Choroid plexus epithelial cell (primary cell): ENCODE measurements around the gene TXN.

Experiments
- DNase-seq: peaks from one replicate; pipeline ENCODE4 v3.0.0-alpha.2; 2010; ENCODE audit warnings: low read depth
- H3K4me3 ChIP-seq: 2 replicates; pipeline ENCODE4 v1.5.1; 2011; ENCODE audit warnings: low read depth, mild to moderate bottlenecking, control low read depth, low read length, moderate library complexity
- CTCF ChIP-seq: conservative IDR thresholded peaks from 2 replicates; pipeline ENCODE4 v1.5.1; 2011; ENCODE audit warnings: low read depth, mild to moderate bottlenecking, control low read depth, inconsistent platforms, low read length, moderate library complexity

Gene TXN

GRCh38 chr9:110256380-110257096, at the start of gene TXN:
TXN (minus strand) TSS chr9:110256507; CDS start chr9:110256435, 72 bp downstream.
- no peak for TF ChIP-seq CTCF
- peak; percentile 92 for DNase-seq
- H3K4me3 ChIP-seq, result peak within 1 kb of the TSS; percentile 89

- H3K4me3 ChIP-seq, result no peak overlapping the region
- no peak for TF ChIP-seq CTCF
- peak; percentile 83 for DNase-seq
These were observed 46.8 kb upstream of the TXN start for GRCh38 chr9:110303133-110303532.

GRCh38 chr9:110298043-110298605, 41.8 kb upstream of the TXN start:
- H3K4me3 ChIP-seq, result no peak overlapping the region
- no peak for DNase-seq
- no peak for TF ChIP-seq CTCF

GRCh38 chr9:110293248-110293647, 36.9 kb upstream of the TXN start:
- no peak overlapping the region for H3K4me3 ChIP-seq
- TF ChIP-seq CTCF, result no peak
- DNase-seq, result no peak

- no peak for TF ChIP-seq CTCF
- DNase-seq, result no peak
- H3K4me3 ChIP-seq, result no peak overlapping the region
These were observed 35.7 kb upstream of the TXN start for GRCh38 chr9:110291921-110292557.

GRCh38 chr9:110290001-110290400, 33.7 kb upstream of the TXN start:
- H3K4me3 ChIP-seq, result no peak overlapping the region
- no peak for TF ChIP-seq CTCF
- no peak for DNase-seq

GRCh38 chr9:110288503-110288902, 32.2 kb upstream of the TXN start:
- H3K4me3 ChIP-seq, result no peak overlapping the region
- DNase-seq, result no peak
- TF ChIP-seq CTCF, result no peak
